WTC11 (cell line): ENCODE measurements around the gene DNAJB2. TPM values are rescaled to one million over a fixed set of nuclear protein-coding genes. Genes with fewer than 3 reads are reported as not detected.

Experiments
- CBFB ChIP-seq: sonication (generic); formaldehyde crosslinking; IDR thresholded peaks from 2 replicates; pipeline ENCODE4 v1.8.1; 2022; ENCODE audit warnings: mild to moderate bottlenecking, low read depth, missing genetic modification reagents
- CREB1 ChIP-seq: sonication (generic); formaldehyde crosslinking; IDR thresholded peaks from 2 replicates; pipeline ENCODE4 v1.8.0; 2023; ENCODE audit warnings: mild to moderate bottlenecking, missing genetic modification reagents
- ELF4 ChIP-seq: sonication (generic); formaldehyde crosslinking; IDR thresholded peaks from 2 replicates; pipeline ENCODE4 v1.8.1; 2022; ENCODE audit warnings: low read depth, mild to moderate bottlenecking, moderate library complexity, missing genetic modification reagents
- FOXK1 ChIP-seq: sonication (generic); formaldehyde crosslinking; IDR thresholded peaks from 2 replicates; pipeline ENCODE4 v1.8.0; 2022; ENCODE audit warnings: mild to moderate bottlenecking, moderate library complexity, missing genetic modification reagents
- FOXP4 ChIP-seq: sonication (generic); formaldehyde crosslinking; IDR thresholded peaks from 2 replicates; pipeline ENCODE4 v1.8.0; 2022; ENCODE audit warnings: mild to moderate bottlenecking, missing genetic modification reagents
- GABPB1 ChIP-seq: sonication (generic); formaldehyde crosslinking; IDR thresholded peaks from 2 replicates; pipeline ENCODE4 v1.8.1; 2023; ENCODE audit warnings: mild to moderate bottlenecking, missing genetic modification reagents
- HMGA2 ChIP-seq: fragments of 250-450 bp; sonication (Bioruptor Pico); IDR thresholded peaks from 2 replicates; pipeline ENCODE4 v1.4.0; 2021; ENCODE audit warnings: mild to moderate bottlenecking, moderate library complexity
- HMGXB4 ChIP-seq: sonication (generic); formaldehyde crosslinking; IDR thresholded peaks from 2 replicates; pipeline ENCODE4 v1.8.1; 2023; ENCODE audit warnings: mild to moderate bottlenecking, moderate library complexity, missing genetic modification reagents
- JAZF1 ChIP-seq: fragments of 250-450 bp; sonication (Bioruptor Pico); IDR thresholded peaks from 2 replicates; pipeline ENCODE4 v1.9.0; 2021; ENCODE audit warnings: moderate library complexity, mild to moderate bottlenecking, inconsistent platforms
- NFE2L1 ChIP-seq: sonication (generic); formaldehyde crosslinking; IDR thresholded peaks from 2 replicates; pipeline ENCODE4 v1.8.1; 2023; ENCODE audit warnings: missing genetic modification reagents
- OVOL2 ChIP-seq: fragments of 250-450 bp; sonication (Bioruptor Pico); IDR thresholded peaks from 2 replicates; pipeline ENCODE4 v1.9.0; 2021; ENCODE audit warnings: mild to moderate bottlenecking, borderline replicate concordance
- RELA ChIP-seq: sonication (generic); formaldehyde crosslinking; IDR thresholded peaks from 2 replicates; pipeline ENCODE4 v1.8.1; 2022; ENCODE audit warnings: missing genetic modification reagents, mild to moderate bottlenecking, borderline replicate concordance
- SMAD4 ChIP-seq: sonication (generic); formaldehyde crosslinking; IDR thresholded peaks from 2 replicates; pipeline ENCODE4 v1.8.0; 2022; ENCODE audit warnings: mild to moderate bottlenecking, missing genetic modification reagents
- SOX15 ChIP-seq: fragments of 250-450 bp; sonication (Bioruptor Pico); IDR thresholded peaks from 2 replicates; pipeline ENCODE4 v1.9.0; 2021; ENCODE audit warnings: mild to moderate bottlenecking
- TEAD4 ChIP-seq: sonication (generic); formaldehyde crosslinking; IDR thresholded peaks from 2 replicates; pipeline ENCODE4 v1.8.0; 2022; ENCODE audit warnings: mild to moderate bottlenecking, missing genetic modification reagents
- ZNF121 ChIP-seq: sonication (generic); formaldehyde crosslinking; IDR thresholded peaks from 2 replicates; pipeline ENCODE4 v1.8.0; 2023; ENCODE audit warnings: missing genetic modification reagents
- ZNF396 ChIP-seq: fragments of 250-450 bp; sonication (Bioruptor Pico); IDR thresholded peaks from 2 replicates; pipeline ENCODE4 v1.8.0; 2021; ENCODE audit warnings: mild to moderate bottlenecking, moderate library complexity, borderline replicate concordance
- ZNF416 ChIP-seq: fragments of 250-450 bp; sonication (Bioruptor Pico); IDR thresholded peaks from 2 replicates; pipeline ENCODE4 v1.9.0; 2021; ENCODE audit warnings: mild to moderate bottlenecking, inconsistent platforms
- total RNA-seq: library from RNA; stranded (reverse); gene quantifications from 3 replicates; pipeline ENCODE4 v1.2.3, GENCODE V29; 2021
- TF ChIP-seq, protein P1 (sequence below): sonication (generic); formaldehyde crosslinking; IDR thresholded peaks from 2 replicates; pipeline ENCODE4 v1.8.0; 2022; ENCODE audit warnings: mild to moderate bottlenecking, missing genetic modification reagents
- TF ChIP-seq, protein P2 (sequence below): sonication (generic); formaldehyde crosslinking; IDR thresholded peaks from 2 replicates; pipeline ENCODE4 v1.8.1; 2023; ENCODE audit warnings: mild to moderate bottlenecking, missing genetic modification reagents, borderline replicate concordance
- TF ChIP-seq, protein P3 (sequence below): sonication (generic); formaldehyde crosslinking; IDR thresholded peaks from 2 replicates; pipeline ENCODE4 v1.8.1; 2022; ENCODE audit warnings: low read depth, missing genetic modification reagents, borderline replicate concordance
- TF ChIP-seq, protein P4 (sequence below): fragments of 250-450 bp; sonication (Bioruptor Pico); IDR thresholded peaks from 2 replicates; pipeline ENCODE4 v1.8.0; 2021; ENCODE audit warnings: mild to moderate bottlenecking
- TF ChIP-seq, protein P5 (sequence below): sonication (generic); formaldehyde crosslinking; conservative IDR thresholded peaks from 2 replicates; pipeline ENCODE4 v1.8.1; 2022; ENCODE audit warnings: mild to moderate bottlenecking, missing genetic modification reagents
- TF ChIP-seq, protein P6 (sequence below): sonication (generic); formaldehyde crosslinking; IDR thresholded peaks from 2 replicates; pipeline ENCODE4 v1.8.1; 2022; ENCODE audit warnings: missing genetic modification reagents, borderline replicate concordance

Gene DNAJB2
- total RNA-seq, 1 experiment from 2014 or later = 36.1 TPM

- peak; percentile 100 for TF ChIP-seq HMGXB4
- no peak for TF ChIP-seq RELA
- no peak for TF ChIP-seq CBFB (CRISPR knock-in tag)
- TF ChIP-seq TEAD4 (CRISPR knock-in tag) = no peak
- TF ChIP-seq, protein P1, sequence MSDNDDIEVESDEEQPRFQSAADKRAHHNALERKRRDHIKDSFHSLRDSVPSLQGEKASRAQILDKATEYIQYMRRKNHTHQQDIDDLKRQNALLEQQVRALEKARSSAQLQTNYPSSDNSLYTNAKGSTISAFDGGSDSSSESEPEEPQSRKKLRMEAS (CRISPR knock-in tag) = peak; percentile 93
- no peak for TF ChIP-seq SOX15 (CRISPR knock-in tag)
- TF ChIP-seq NFE2L1 (CRISPR knock-in tag) = peak; percentile 15; the same call in 1 of the 2 replicates
- TF ChIP-seq JAZF1 (CRISPR knock-in tag) = no peak
- TF ChIP-seq, protein P2, sequence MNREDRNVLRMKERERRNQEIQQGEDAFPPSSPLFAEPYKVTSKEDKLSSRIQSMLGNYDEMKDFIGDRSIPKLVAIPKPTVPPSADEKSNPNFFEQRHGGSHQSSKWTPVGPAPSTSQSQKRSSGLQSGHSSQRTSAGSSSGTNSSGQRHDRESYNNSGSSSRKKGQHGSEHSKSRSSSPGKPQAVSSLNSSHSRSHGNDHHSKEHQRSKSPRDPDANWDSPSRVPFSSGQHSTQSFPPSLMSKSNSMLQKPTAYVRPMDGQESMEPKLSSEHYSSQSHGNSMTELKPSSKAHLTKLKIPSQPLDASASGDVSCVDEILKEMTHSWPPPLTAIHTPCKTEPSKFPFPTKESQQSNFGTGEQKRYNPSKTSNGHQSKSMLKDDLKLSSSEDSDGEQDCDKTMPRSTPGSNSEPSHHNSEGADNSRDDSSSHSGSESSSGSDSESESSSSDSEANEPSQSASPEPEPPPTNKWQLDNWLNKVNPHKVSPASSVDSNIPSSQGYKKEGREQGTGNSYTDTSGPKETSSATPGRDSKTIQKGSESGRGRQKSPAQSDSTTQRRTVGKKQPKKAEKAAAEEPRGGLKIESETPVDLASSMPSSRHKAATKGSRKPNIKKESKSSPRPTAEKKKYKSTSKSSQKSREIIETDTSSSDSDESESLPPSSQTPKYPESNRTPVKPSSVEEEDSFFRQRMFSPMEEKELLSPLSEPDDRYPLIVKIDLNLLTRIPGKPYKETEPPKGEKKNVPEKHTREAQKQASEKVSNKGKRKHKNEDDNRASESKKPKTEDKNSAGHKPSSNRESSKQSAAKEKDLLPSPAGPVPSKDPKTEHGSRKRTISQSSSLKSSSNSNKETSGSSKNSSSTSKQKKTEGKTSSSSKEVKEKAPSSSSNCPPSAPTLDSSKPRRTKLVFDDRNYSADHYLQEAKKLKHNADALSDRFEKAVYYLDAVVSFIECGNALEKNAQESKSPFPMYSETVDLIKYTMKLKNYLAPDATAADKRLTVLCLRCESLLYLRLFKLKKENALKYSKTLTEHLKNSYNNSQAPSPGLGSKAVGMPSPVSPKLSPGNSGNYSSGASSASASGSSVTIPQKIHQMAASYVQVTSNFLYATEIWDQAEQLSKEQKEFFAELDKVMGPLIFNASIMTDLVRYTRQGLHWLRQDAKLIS (CRISPR knock-in tag) = no peak; the same call in 1 of the 2 replicates
- TF ChIP-seq ZNF121 = no peak
- no peak for TF ChIP-seq ELF4 (CRISPR knock-in tag)
- no peak for TF ChIP-seq OVOL2 (CRISPR knock-in tag)
- no peak for TF ChIP-seq ZNF416
- TF ChIP-seq, protein P3, sequence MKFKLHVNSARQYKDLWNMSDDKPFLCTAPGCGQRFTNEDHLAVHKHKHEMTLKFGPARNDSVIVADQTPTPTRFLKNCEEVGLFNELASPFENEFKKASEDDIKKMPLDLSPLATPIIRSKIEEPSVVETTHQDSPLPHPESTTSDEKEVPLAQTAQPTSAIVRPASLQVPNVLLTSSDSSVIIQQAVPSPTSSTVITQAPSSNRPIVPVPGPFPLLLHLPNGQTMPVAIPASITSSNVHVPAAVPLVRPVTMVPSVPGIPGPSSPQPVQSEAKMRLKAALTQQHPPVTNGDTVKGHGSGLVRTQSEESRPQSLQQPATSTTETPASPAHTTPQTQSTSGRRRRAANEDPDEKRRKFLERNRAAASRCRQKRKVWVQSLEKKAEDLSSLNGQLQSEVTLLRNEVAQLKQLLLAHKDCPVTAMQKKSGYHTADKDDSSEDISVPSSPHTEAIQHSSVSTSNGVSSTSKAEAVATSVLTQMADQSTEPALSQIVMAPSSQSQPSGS (CRISPR knock-in tag) = no peak
- TF ChIP-seq, protein P4, sequence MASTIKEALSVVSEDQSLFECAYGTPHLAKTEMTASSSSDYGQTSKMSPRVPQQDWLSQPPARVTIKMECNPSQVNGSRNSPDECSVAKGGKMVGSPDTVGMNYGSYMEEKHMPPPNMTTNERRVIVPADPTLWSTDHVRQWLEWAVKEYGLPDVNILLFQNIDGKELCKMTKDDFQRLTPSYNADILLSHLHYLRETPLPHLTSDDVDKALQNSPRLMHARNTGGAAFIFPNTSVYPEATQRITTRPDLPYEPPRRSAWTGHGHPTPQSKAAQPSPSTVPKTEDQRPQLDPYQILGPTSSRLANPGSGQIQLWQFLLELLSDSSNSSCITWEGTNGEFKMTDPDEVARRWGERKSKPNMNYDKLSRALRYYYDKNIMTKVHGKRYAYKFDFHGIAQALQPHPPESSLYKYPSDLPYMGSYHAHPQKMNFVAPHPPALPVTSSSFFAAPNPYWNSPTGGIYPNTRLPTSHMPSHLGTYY (CRISPR knock-in tag) = 0 out of 2 replicates have a peak, but pooled peaks have one; percentile 20
- TF ChIP-seq FOXP4 (CRISPR knock-in tag) = peak; percentile 73
- peak; percentile 75 for TF ChIP-seq GABPB1 (CRISPR knock-in tag)
- peak; percentile 71; the same call in 1 of the 2 replicates for TF ChIP-seq FOXK1 (CRISPR knock-in tag)
- TF ChIP-seq, protein P5, sequence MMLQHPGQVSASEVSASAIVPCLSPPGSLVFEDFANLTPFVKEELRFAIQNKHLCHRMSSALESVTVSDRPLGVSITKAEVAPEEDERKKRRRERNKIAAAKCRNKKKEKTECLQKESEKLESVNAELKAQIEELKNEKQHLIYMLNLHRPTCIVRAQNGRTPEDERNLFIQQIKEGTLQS (CRISPR knock-in tag) = no peak
- no peak for TF ChIP-seq SMAD4 (CRISPR knock-in tag)
- no peak for TF ChIP-seq HMGA2
- TF ChIP-seq, protein P6, sequence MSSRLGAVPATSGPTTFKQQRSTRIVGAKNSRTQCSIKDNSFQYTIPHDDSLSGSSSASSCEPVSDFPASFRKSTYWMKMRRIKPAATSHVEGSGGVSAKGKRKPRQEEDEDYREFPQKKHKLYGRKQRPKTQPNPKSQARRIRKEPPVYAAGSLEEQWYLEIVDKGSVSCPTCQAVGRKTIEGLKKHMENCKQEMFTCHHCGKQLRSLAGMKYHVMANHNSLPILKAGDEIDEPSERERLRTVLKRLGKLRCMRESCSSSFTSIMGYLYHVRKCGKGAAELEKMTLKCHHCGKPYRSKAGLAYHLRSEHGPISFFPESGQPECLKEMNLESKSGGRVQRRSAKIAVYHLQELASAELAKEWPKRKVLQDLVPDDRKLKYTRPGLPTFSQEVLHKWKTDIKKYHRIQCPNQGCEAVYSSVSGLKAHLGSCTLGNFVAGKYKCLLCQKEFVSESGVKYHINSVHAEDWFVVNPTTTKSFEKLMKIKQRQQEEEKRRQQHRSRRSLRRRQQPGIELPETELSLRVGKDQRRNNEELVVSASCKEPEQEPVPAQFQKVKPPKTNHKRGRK = peak; percentile 93; the same call in 1 of the 2 replicates
- 0 out of 2 replicates have a peak, but pooled peaks have one; percentile 28 for TF ChIP-seq CREB1 (CRISPR knock-in tag)
- no peak for TF ChIP-seq ZNF396 (CRISPR knock-in tag)
These were observed 15.5 kb downstream of the DNAJB2 start (continued) for GRCh38 chr2:219294356-219295351.
